ENCODE measurements around the gene FRAT1.

FRAT1 gene

GRCh38 chr10:97318772-97319651 lies at the start of gene FRAT1 (continued):
- TF ChIP-seq ZNF514 (tag by site-specific recombination; IDR thresholded peaks at IDR 0.05) (no peak), ZNF670 (tag by site-specific recombination; IDR thresholded peaks at IDR 0.05; ENCODE audit: low read depth) (no peak), ZNF341 (tag by site-specific recombination; IDR thresholded peaks at IDR 0.05; ENCODE audit: low read depth) (0 out of 2 replicates have a peak, but pooled peaks have one; percentile 15), ZNF394 (tag by site-specific recombination; IDR thresholded peaks at IDR 0.05; ENCODE audit: borderline replicate concordance) (peak; percentile 76), ZNF266 (tag by site-specific recombination; IDR thresholded peaks at IDR 0.05; ENCODE audit: low read depth) (no peak), ZNF830 (tag by site-specific recombination; IDR thresholded peaks at IDR 0.05; ENCODE audit: low read depth) (no peak), HOXD13 (CRISPR knock-in tag; IDR thresholded peaks at IDR 0.05; ENCODE audit: borderline replicate concordance) (no peak), REPIN1 (tag by site-specific recombination; IDR thresholded peaks at IDR 0.05; ENCODE audit: low read depth) (peak; percentile 41; the same call in 1 of the 2 replicates), ZNF138 (tag by site-specific recombination; IDR thresholded peaks at IDR 0.05; ENCODE audit: borderline replicate concordance) (no peak), ZNF843 (tag by site-specific recombination; IDR thresholded peaks at IDR 0.05) (peak; percentile 69), ZNF169 (tag by site-specific recombination; IDR thresholded peaks at IDR 0.05) (no peak), ZNF624 (tag by site-specific recombination; IDR thresholded peaks at IDR 0.05) (no peak), ZNF629 (tag by site-specific recombination; IDR thresholded peaks at IDR 0.05) (peak; percentile 95), ZNF202 (tag by site-specific recombination; IDR thresholded peaks at IDR 0.05; ENCODE audit: borderline replicate concordance) (no peak), ZNF221 (tag by site-specific recombination; IDR thresholded peaks at IDR 0.05; ENCODE audit: borderline replicate concordance) (0 out of 2 replicates have a peak, but pooled peaks have one; percentile 86), ZNF677 (tag by site-specific recombination; IDR thresholded peaks at IDR 0.05) (no peak; the same call in 1 of the 2 replicates), RBAK (tag by site-specific recombination; IDR thresholded peaks at IDR 0.05) (no peak), ZNF776 (tag by site-specific recombination; IDR thresholded peaks at IDR 0.05; ENCODE audit: borderline replicate concordance) (no peak), ZNF37A (tag by site-specific recombination; IDR thresholded peaks at IDR 0.05) (no peak), ZBTB44 (tag by site-specific recombination; IDR thresholded peaks at IDR 0.05) (0 out of 2 replicates have a peak, but pooled peaks have one; percentile 42), ZFHX2 (tag by site-specific recombination; conservative IDR thresholded peaks at IDR 0.05) (peak; percentile 85), ZNF274 (IDR thresholded peaks at IDR 0.05; ENCODE audit: low read length) (no peak), ZNF274 (tag by site-specific recombination; IDR thresholded peaks at IDR 0.05; ENCODE audit: borderline replicate concordance) (no peak), ZNF335 (tag by site-specific recombination; conservative IDR thresholded peaks at IDR 0.05) (peak; percentile 84), ZNF626 (tag by site-specific recombination; IDR thresholded peaks at IDR 0.05) (no peak)
- TF ChIP-seq, protein P1, sequence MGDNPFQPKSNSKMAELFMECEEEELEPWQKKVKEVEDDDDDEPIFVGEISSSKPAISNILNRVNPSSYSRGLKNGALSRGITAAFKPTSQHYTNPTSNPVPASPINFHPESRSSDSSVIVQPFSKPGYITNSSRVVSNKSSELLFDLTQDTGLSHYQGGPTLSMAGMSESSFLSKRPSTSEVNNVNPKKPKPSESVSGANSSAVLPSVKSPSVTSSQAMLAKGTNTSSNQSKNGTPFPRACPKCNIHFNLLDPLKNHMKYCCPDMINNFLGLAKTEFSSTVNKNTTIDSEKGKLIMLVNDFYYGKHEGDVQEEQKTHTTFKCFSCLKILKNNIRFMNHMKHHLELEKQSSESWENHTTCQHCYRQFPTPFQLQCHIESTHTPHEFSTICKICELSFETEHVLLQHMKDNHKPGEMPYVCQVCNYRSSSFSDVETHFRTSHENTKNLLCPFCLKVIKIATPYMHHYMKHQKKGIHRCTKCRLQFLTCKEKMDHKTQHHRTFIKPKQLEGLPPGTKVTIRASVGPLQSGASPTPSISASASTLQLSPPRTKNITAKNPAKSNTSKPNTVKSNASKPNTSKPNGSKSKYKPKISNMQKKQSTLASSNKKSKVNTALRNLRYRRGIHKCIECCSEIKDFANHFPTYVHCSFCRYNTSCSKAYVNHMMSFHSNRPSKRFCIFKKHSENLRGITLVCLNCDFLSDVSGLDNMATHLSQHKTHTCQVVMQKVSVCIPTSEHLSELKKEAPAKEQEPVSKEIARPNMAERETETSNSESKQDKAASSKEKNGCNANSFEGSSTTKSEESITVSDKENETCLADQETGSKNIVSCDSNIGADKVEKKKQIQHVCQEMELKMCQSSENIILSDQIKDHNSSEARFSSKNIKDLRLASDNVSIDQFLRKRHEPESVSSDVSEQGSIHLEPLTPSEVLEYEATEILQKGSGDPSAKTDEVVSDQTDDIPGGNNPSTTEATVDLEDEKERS (tag by site-specific recombination; IDR thresholded peaks at IDR 0.05), result no peak
- TF ChIP-seq, protein P2, sequence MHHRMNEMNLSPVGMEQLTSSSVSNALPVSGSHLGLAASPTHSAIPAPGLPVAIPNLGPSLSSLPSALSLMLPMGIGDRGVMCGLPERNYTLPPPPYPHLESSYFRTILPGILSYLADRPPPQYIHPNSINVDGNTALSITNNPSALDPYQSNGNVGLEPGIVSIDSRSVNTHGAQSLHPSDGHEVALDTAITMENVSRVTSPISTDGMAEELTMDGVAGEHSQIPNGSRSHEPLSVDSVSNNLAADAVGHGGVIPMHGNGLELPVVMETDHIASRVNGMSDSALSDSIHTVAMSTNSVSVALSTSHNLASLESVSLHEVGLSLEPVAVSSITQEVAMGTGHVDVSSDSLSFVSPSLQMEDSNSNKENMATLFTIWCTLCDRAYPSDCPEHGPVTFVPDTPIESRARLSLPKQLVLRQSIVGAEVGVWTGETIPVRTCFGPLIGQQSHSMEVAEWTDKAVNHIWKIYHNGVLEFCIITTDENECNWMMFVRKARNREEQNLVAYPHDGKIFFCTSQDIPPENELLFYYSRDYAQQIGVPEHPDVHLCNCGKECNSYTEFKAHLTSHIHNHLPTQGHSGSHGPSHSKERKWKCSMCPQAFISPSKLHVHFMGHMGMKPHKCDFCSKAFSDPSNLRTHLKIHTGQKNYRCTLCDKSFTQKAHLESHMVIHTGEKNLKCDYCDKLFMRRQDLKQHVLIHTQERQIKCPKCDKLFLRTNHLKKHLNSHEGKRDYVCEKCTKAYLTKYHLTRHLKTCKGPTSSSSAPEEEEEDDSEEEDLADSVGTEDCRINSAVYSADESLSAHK (tag by site-specific recombination; IDR thresholded peaks at IDR 0.05), result no peak
- TF ChIP-seq, protein P3, sequence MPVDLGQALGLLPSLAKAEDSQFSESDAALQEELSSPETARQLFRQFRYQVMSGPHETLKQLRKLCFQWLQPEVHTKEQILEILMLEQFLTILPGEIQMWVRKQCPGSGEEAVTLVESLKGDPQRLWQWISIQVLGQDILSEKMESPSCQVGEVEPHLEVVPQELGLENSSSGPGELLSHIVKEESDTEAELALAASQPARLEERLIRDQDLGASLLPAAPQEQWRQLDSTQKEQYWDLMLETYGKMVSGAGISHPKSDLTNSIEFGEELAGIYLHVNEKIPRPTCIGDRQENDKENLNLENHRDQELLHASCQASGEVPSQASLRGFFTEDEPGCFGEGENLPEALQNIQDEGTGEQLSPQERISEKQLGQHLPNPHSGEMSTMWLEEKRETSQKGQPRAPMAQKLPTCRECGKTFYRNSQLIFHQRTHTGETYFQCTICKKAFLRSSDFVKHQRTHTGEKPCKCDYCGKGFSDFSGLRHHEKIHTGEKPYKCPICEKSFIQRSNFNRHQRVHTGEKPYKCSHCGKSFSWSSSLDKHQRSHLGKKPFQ (tag by site-specific recombination; IDR thresholded peaks at IDR 0.05), result 0 out of 2 replicates have a peak, but pooled peaks have one; percentile 43
- TF ChIP-seq, protein P4, sequence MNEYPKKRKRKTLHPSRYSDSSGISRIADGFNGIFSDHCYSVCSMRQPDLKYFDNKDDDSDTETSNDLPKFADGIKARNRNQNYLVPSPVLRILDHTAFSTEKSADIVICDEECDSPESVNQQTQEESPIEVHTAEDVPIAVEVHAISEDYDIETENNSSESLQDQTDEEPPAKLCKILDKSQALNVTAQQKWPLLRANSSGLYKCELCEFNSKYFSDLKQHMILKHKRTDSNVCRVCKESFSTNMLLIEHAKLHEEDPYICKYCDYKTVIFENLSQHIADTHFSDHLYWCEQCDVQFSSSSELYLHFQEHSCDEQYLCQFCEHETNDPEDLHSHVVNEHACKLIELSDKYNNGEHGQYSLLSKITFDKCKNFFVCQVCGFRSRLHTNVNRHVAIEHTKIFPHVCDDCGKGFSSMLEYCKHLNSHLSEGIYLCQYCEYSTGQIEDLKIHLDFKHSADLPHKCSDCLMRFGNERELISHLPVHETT (tag by site-specific recombination; IDR thresholded peaks at IDR 0.05), result peak; percentile 91
